Neutrophil (primary cell): ENCODE measurements around the gene GDPGP1.

Source experiments
- H3K27ac ChIP-seq: fragments of 200-600 bp; sonication (generic); 2 replicates; pipeline ENCODE4 v1.5.1; 2016; ENCODE audit warnings: mild to moderate bottlenecking, moderate library complexity
- H3K27me3 ChIP-seq: fragments of 200-600 bp; sonication (generic); 2 replicates; pipeline ENCODE4 v1.6.0; 2016; ENCODE audit warnings: mild to moderate bottlenecking
- H3K36me3 ChIP-seq: fragments of 200-600 bp; sonication (generic); 2 replicates; pipeline ENCODE4 v1.5.1; 2017
- H3K4me1 ChIP-seq, 2 experiments: fragments of 200-600 bp in 1 of 2; sonication (generic) in 1 of 2; 1 replicate in 1 of 2; 2 replicates in 1 of 2; pipeline versions ENCODE4 v1.5.1 to v1.6.1; 2013 to 2016; ENCODE audit warnings: low read depth in 1 of 2, low read length in 1 of 2, mild to moderate bottlenecking in 1 of 2, moderate library complexity in 1 of 2; ENCODE audit not compliant: control insufficient read depth in 1 of 2, insufficient read depth in 1 of 2
- H3K4me3 ChIP-seq, 2 experiments: fragments of 200-600 bp in 1 of 2; sonication (generic) in 1 of 2; 1 replicate in 1 of 2; 2 replicates in 1 of 2; pipeline ENCODE4 v1.5.1; 2013 to 2016; ENCODE audit warnings: low read depth in 1 of 2, low read length in 1 of 2, mild to moderate bottlenecking in 1 of 2, moderate library complexity in 1 of 2
- H3K9me3 ChIP-seq: fragments of 200-600 bp; sonication (generic); 2 replicates; pipeline ENCODE4 v1.5.1; 2016
- TF ChIP-seq, protein P1 (sequence below): fragments of 200-600 bp; sonication (generic); IDR thresholded peaks from 2 replicates; pipeline ENCODE4 v1.5.1; 2016; ENCODE audit warnings: antibody characterized with exemption

Gene GDPGP1

DNA sequence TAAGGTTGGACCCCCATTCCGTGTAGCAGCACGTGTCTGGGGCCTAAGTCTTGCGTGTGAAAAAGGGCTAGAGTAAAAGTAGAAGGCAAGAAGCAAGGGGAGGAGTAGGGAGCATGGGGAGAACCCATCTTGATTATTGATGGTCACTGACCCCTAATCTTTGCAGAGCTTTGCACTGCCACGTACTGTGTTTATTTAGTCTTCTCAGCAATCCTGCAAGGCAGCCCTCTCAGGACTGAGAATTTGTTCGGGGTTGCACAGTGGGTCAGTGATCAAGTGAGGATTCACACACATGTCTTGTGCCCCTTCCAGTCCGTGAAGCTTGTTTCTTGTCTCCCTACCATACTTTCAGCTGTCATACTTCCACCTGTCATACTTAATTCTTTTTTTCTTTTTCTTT lies 25.7 kb upstream of the GDPGP1 start:
- H3K9me3 ChIP-seq = no peaks in the 10 kb centered on the region
- TF ChIP-seq, protein P1, sequence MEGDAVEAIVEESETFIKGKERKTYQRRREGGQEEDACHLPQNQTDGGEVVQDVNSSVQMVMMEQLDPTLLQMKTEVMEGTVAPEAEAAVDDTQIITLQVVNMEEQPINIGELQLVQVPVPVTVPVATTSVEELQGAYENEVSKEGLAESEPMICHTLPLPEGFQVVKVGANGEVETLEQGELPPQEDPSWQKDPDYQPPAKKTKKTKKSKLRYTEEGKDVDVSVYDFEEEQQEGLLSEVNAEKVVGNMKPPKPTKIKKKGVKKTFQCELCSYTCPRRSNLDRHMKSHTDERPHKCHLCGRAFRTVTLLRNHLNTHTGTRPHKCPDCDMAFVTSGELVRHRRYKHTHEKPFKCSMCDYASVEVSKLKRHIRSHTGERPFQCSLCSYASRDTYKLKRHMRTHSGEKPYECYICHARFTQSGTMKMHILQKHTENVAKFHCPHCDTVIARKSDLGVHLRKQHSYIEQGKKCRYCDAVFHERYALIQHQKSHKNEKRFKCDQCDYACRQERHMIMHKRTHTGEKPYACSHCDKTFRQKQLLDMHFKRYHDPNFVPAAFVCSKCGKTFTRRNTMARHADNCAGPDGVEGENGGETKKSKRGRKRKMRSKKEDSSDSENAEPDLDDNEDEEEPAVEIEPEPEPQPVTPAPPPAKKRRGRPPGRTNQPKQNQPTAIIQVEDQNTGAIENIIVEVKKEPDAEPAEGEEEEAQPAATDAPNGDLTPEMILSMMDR = no peak
- H3K36me3 ChIP-seq = peaks cover 84% of the 10 kb centered on the region
- peaks cover 72 to 79% of the 10 kb centered on the region in 2 experiments for H3K4me1 ChIP-seq
- no peak overlapping the region for H3K27ac ChIP-seq
- no peaks in the 10 kb centered on the region for H3K27me3 ChIP-seq
- H3K4me3 ChIP-seq = no peak overlapping the region

DNA sequence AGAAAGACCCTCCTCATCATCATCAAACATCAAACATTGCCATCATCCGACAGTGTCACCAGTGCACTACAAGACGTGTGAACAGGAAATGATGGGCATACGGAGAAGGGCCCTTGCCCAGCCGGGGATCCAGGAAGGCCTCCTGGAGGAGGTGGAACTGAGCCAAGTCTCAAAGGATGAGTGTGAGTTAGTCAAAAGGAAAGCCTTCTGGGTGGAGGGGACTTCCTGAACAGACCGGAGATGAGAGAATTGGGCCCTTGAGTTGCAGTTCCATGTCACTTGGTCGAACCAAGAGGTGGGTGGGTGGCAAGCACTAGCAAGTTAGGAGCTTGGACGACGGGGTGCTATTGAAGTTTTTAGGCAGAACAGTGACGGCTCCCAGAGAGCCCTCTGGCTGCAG lies 24.4 kb upstream of the GDPGP1 start:
- Histone ChIP-seq H3K4me3 (no peak overlapping the region), H3K4me1 (peaks cover 72 to 76% of the 10 kb centered on the region in 2 experiments), H3K27ac (peak overlapping the region; percentile 79), H3K27me3 (no peaks in the 10 kb centered on the region), H3K9me3 (no peaks in the 10 kb centered on the region), H3K36me3 (peaks cover 72% of the 10 kb centered on the region)
- TF ChIP-seq, protein P1 = no peak

DNA sequence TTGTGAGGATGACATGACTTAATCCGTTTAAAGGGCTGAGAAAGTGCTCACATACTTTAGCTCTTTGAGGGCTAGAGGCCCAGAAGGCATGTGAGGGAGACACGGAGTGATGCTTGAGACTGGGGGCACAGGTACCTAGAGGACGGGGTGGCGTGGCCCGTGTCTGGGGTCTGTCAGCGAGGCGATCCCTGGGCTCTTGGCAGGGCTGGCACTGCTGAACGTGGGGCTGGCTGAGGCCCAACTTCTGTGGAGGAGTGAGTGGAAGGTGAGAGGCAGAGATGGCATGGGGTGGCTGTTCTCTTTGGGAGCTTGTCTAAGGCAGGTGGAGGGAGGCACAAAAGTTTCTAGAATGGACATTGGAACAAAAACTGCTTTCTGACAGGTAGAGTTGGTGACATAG lies 23.4 kb upstream of the GDPGP1 start:
- Histone ChIP-seq H3K36me3 (peaks cover 62% of the 10 kb centered on the region), H3K4me1 (peaks cover 66 to 69% of the 10 kb centered on the region in 2 experiments), H3K27ac (peak overlapping the region; percentile 79), H3K27me3 (no peaks in the 10 kb centered on the region), H3K4me3 (no peak overlapping the region), H3K9me3 (no peaks in the 10 kb centered on the region)
- TF ChIP-seq, protein P1 = no peak

DNA sequence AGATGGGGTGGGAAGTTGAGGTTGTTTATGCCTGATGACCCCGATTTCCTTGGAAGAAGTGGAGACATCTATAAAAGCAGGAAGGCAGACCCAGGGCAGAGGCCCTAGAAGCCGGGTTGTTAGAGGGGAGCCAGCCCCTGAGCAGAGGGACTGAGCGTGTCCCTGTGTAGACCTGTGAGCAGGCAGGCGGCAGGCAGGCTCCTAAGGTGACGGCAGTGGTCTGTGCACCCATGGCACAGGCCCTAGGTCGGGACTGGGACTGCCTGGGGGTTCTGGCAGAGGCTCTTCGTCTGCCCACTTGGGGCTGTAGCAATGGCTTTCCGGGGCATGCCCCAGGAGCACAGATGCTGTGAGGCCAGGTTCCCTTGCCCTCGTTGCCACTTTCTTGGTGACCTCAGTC lies 23.0 kb upstream of the GDPGP1 start:
- Histone ChIP-seq H3K4me3 (peak overlapping the region in 1 of 2 experiments; percentile 45), H3K27me3 (no peaks in the 10 kb centered on the region), H3K27ac (peak overlapping the region; percentile 79), H3K4me1 (peaks cover 62 to 65% of the 10 kb centered on the region in 2 experiments), H3K9me3 (no peaks in the 10 kb centered on the region), H3K36me3 (peaks cover 59% of the 10 kb centered on the region)
- TF ChIP-seq, protein P1 = no peak

GRCh38 chr15:90211440-90212143 lies 22.4 kb upstream of the GDPGP1 start:
- Histone ChIP-seq H3K9me3 (no peaks in the 10 kb centered on the region), H3K4me1 (peaks cover 56 to 59% of the 10 kb centered on the region in 2 experiments), H3K27me3 (no peaks in the 10 kb centered on the region), H3K36me3 (peaks cover 59% of the 10 kb centered on the region), H3K4me3 (peak overlapping the region in 1 of 2 experiments; percentile 45), H3K27ac (peak overlapping the region; percentile 79)
- TF ChIP-seq, protein P1 = no peak
